Measurements from ENCODE around the gene GFY. TPM values are rescaled to one million over a fixed set of nuclear protein-coding genes. Genes with fewer than 3 reads are reported as not detected.

Gene GFY
- total RNA-seq, 1 donor from 2014 or later = not detected

GRCh38 chr19:49453757-49454240 lies 28.6 kb downstream of the GFY start:
- peak overlapping the region; percentile 96 for H3K4me2 ChIP-seq (ENCODE audit: low read length)
- TF ChIP-seq CTCF (IDR thresholded peaks at IDR 0.05; ENCODE audit: insufficient read depth, low read depth, low read length) (no peak), EZH2 (IDR thresholded peaks at IDR 0.05; ENCODE audit: insufficient read depth, low read length) (no peak)
- H3K4me3 Mint-ChIP-seq (ENCODE audit: unreplicated experiment) = peak overlapping the region; percentile 98
- H3K4me1 ChIP-seq (ENCODE audit: insufficient read depth, low read length) = peaks cover 8% of the 10 kb centered on the region
- no peaks in the 10 kb centered on the region for H3K27me3 ChIP-seq (ENCODE audit: insufficient read depth, low read length)
- no peaks in the 10 kb centered on the region for H3K9me3 ChIP-seq (ENCODE audit: insufficient read depth, low read depth, low read length)
- H3K4me1 Mint-ChIP-seq (ENCODE audit: low read depth, unreplicated experiment) = peaks cover 5% of the 10 kb centered on the region
- no peaks in the 10 kb centered on the region for H3K36me3 ChIP-seq (ENCODE audit: insufficient read depth, low read length)
- FAIRE-seq = no peak
- peak overlapping the region; percentile 91 for H3K27ac ChIP-seq (ENCODE audit: low read depth, low read length)
- H4K20me1 ChIP-seq (ENCODE audit: insufficient read depth, low read length) = no peaks in the 10 kb centered on the region
- peak overlapping the region; percentile 100 for H3K27ac Mint-ChIP-seq (ENCODE audit: unreplicated experiment)
- DNase-seq (ENCODE audit: low read depth) = no peak
- peak overlapping the region; percentile 73 for H2AFZ ChIP-seq (ENCODE audit: low read depth, low read length)
- peak overlapping the region; percentile 81 for H3K4me3 ChIP-seq (ENCODE audit: insufficient read depth, low read depth, low read length)
- peaks cover 7% of the 10 kb centered on the region for H3K36me3 Mint-ChIP-seq (ENCODE audit: low read depth, unreplicated experiment)
- H3K27me3 Mint-ChIP-seq (ENCODE audit: low read depth, unreplicated experiment) = no peaks in the 10 kb centered on the region
- peaks cover 13% of the 10 kb centered on the region for H3K79me2 ChIP-seq (ENCODE audit: insufficient read depth, low read length)
- no peaks in the 10 kb centered on the region for H3K9me3 Mint-ChIP-seq (ENCODE audit: unreplicated experiment)
- H3K9ac ChIP-seq (ENCODE audit: low read length) = peak overlapping the region; percentile 94

GRCh38 chr19:49455773-49456172 lies 30.6 kb downstream of the GFY start:
- H3K4me1 ChIP-seq (ENCODE audit: insufficient read depth, low read length) = peaks cover 6% of the 10 kb centered on the region
- H3K27ac ChIP-seq (ENCODE audit: low read depth, low read length) = no peak overlapping the region
- H3K36me3 Mint-ChIP-seq (ENCODE audit: low read depth, unreplicated experiment) = no peaks in the 10 kb centered on the region
- H4K20me1 ChIP-seq (ENCODE audit: insufficient read depth, low read length) = no peaks in the 10 kb centered on the region
- H3K27ac Mint-ChIP-seq (ENCODE audit: unreplicated experiment) = no peak overlapping the region
- H3K4me3 ChIP-seq (ENCODE audit: insufficient read depth, low read depth, low read length) = no peak overlapping the region
- no peaks in the 10 kb centered on the region for H3K9me3 Mint-ChIP-seq (ENCODE audit: unreplicated experiment)
- no peak overlapping the region for H3K9ac ChIP-seq (ENCODE audit: low read length)
- no peaks in the 10 kb centered on the region for H3K9me3 ChIP-seq (ENCODE audit: insufficient read depth, low read depth, low read length)
- H3K27me3 ChIP-seq (ENCODE audit: insufficient read depth, low read length) = no peaks in the 10 kb centered on the region
- no peaks in the 10 kb centered on the region for H3K36me3 ChIP-seq (ENCODE audit: insufficient read depth, low read length)
- peak overlapping the region; percentile 22 for H3K4me3 Mint-ChIP-seq (ENCODE audit: unreplicated experiment)
- H3K27me3 Mint-ChIP-seq (ENCODE audit: low read depth, unreplicated experiment) = no peaks in the 10 kb centered on the region
- FAIRE-seq (no peak), DNase-seq (ENCODE audit: low read depth) (no peak)
- no peaks in the 10 kb centered on the region for H3K4me1 Mint-ChIP-seq (ENCODE audit: low read depth, unreplicated experiment)
- H3K79me2 ChIP-seq (ENCODE audit: insufficient read depth, low read length) = peaks cover 4% of the 10 kb centered on the region
- no peak overlapping the region for H3K4me2 ChIP-seq (ENCODE audit: low read length)
- H2AFZ ChIP-seq (ENCODE audit: low read depth, low read length) = no peak overlapping the region
- TF ChIP-seq CTCF (IDR thresholded peaks at IDR 0.05; ENCODE audit: insufficient read depth, low read depth, low read length) (no peak), EZH2 (IDR thresholded peaks at IDR 0.05; ENCODE audit: insufficient read depth, low read length) (no peak)

- H3K27me3 ChIP-seq (ENCODE audit: insufficient read depth, low read length) = no peaks in the 10 kb centered on the region
- Mint-ChIP-seq H3K4me3 (ENCODE audit: unreplicated experiment) (no peak overlapping the region), H3K27ac (ENCODE audit: unreplicated experiment) (no peak overlapping the region), H3K9me3 (ENCODE audit: unreplicated experiment) (no peaks in the 10 kb centered on the region), H3K36me3 (ENCODE audit: low read depth, unreplicated experiment) (no peaks in the 10 kb centered on the region), H3K4me1 (ENCODE audit: low read depth, unreplicated experiment) (no peaks in the 10 kb centered on the region), H3K27me3 (ENCODE audit: low read depth, unreplicated experiment) (no peaks in the 10 kb centered on the region)
- H2AFZ ChIP-seq (ENCODE audit: low read depth, low read length) = no peak overlapping the region
- FAIRE-seq = no peak
- H3K4me3 ChIP-seq (ENCODE audit: insufficient read depth, low read depth, low read length) = no peak overlapping the region
- no peaks in the 10 kb centered on the region for H3K36me3 ChIP-seq (ENCODE audit: insufficient read depth, low read length)
- DNase-seq (ENCODE audit: low read depth) = no peak
- H3K79me2 ChIP-seq (ENCODE audit: insufficient read depth, low read length) = peaks cover 1% of the 10 kb centered on the region
- no peak overlapping the region for H3K4me2 ChIP-seq (ENCODE audit: low read length)
- no peak overlapping the region for H3K9ac ChIP-seq (ENCODE audit: low read length)
- TF ChIP-seq CTCF (IDR thresholded peaks at IDR 0.05; ENCODE audit: insufficient read depth, low read depth, low read length) (no peak), EZH2 (IDR thresholded peaks at IDR 0.05; ENCODE audit: insufficient read depth, low read length) (no peak)
- H3K4me1 ChIP-seq (ENCODE audit: insufficient read depth, low read length) = peaks cover 5% of the 10 kb centered on the region
- no peak overlapping the region for H3K27ac ChIP-seq (ENCODE audit: low read depth, low read length)
- no peaks in the 10 kb centered on the region for H3K9me3 ChIP-seq (ENCODE audit: insufficient read depth, low read depth, low read length)
- no peaks in the 10 kb centered on the region for H4K20me1 ChIP-seq (ENCODE audit: insufficient read depth, low read length)
Observed at GRCh38 chr19:49456326-49456725, 31.1 kb downstream of the GFY start.

All from astrocyte (in vitro differentiated cells and primary cell).